ENCODE measurements around the gene ANO5.
A peak's percentile ranks its signal among the peaks of the same experiment; 100 is the strongest.

Gene ANO5

DNA sequence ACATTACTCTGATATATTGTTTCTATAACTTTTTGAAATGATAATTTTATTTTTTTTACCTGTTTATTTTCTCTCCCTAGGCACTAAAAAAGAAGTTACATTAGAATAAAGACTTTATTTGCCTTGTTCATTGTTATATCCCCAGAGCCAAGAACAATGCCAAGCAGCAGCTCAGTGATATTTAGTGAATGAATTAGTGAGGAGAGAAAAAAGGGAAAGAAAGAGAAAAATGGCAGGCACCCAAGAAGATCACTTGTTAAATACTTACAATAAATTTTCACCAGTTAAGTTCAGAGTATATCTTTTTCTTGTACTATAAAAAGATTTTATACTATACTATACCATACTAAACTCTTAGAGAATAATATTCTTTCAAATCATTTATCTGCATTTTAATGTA, 13.3 kb upstream of the ANO5 start:
- Histone ChIP-seq H3K4me1 (ENCODE audit: control insufficient read depth, insufficient read depth, low read length) (no peaks in the 10 kb centered on the region), H3K9ac (ENCODE audit: low read length) (no peak overlapping the region), H3K27me3 (replicated peaks; ENCODE audit: control insufficient read depth, insufficient read depth, low read length) (no peaks in the 10 kb centered on the region), H3K9me3 (ENCODE audit: control insufficient read depth, low read length) (no peaks in the 10 kb centered on the region), H3K36me3 (ENCODE audit: control insufficient read depth, insufficient read depth, low read length, severe bottlenecking) (no peaks in the 10 kb centered on the region), H3K4me3 (ENCODE audit: low read length) (no peak overlapping the region)
- no peak for DNase-seq (ENCODE audit: low read depth)

DNA sequence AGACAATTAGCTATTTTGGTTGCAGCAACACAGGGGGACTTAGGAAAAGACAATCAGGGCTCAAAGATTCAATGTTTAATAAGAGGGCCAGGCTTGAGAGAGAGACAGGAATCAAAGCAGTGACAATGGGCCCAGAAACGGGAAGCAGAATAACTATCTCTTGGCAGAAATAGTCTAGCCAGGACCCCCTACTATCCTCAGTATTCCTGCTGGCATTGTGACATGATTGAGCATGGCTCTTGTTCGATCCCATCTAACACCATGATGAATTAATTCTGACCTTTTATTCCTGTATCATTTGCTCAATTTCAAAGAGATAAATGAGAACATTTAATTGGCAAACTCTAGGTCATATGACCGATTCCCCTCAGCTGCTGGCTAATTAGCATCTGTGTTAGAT, 12.8 kb upstream of the ANO5 start:
- no peaks in the 10 kb centered on the region for H3K4me1 ChIP-seq (ENCODE audit: control insufficient read depth, insufficient read depth, low read length)
- H3K27me3 ChIP-seq (replicated peaks; ENCODE audit: control insufficient read depth, insufficient read depth, low read length), result no peaks in the 10 kb centered on the region
- H3K4me3 ChIP-seq (ENCODE audit: low read length), result no peak overlapping the region
- no peaks in the 10 kb centered on the region for H3K9me3 ChIP-seq (ENCODE audit: control insufficient read depth, low read length)
- H3K36me3 ChIP-seq (ENCODE audit: control insufficient read depth, insufficient read depth, low read length, severe bottlenecking), result no peaks in the 10 kb centered on the region
- no peak for DNase-seq (ENCODE audit: low read depth)
- no peak overlapping the region for H3K9ac ChIP-seq (ENCODE audit: low read length)

DNA sequence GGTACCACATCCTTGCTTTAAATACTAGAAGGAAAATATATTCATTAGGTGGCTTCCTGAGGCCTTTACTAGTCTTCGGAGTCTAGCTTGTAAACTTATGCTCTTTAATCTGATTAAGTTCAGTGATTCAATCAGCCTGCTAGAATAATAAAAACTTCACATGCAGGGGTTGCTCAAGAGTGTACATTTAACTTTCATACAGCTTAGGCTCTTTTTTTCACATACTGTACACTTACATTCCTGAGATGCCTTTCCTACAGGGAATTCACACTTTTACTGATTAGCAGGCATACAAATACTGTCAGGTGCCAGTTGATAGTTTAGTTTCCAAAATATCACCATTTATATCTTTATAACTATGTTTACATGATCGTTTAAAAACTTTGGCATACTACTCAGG, 3.2 kb upstream of the ANO5 start:
- H3K4me1 ChIP-seq (ENCODE audit: control insufficient read depth, insufficient read depth, low read length), result peaks cover 11% of the 10 kb centered on the region
- no peak for DNase-seq (ENCODE audit: low read depth)
- no peak overlapping the region for H3K9ac ChIP-seq (ENCODE audit: low read length)
- H3K27me3 ChIP-seq (replicated peaks; ENCODE audit: control insufficient read depth, insufficient read depth, low read length), result peaks cover 26% of the 10 kb centered on the region
- H3K4me3 ChIP-seq (ENCODE audit: low read length), result no peak overlapping the region
- H3K9me3 ChIP-seq (ENCODE audit: control insufficient read depth, low read length), result no peaks in the 10 kb centered on the region
- no peaks in the 10 kb centered on the region for H3K36me3 ChIP-seq (ENCODE audit: control insufficient read depth, insufficient read depth, low read length, severe bottlenecking)

DNA sequence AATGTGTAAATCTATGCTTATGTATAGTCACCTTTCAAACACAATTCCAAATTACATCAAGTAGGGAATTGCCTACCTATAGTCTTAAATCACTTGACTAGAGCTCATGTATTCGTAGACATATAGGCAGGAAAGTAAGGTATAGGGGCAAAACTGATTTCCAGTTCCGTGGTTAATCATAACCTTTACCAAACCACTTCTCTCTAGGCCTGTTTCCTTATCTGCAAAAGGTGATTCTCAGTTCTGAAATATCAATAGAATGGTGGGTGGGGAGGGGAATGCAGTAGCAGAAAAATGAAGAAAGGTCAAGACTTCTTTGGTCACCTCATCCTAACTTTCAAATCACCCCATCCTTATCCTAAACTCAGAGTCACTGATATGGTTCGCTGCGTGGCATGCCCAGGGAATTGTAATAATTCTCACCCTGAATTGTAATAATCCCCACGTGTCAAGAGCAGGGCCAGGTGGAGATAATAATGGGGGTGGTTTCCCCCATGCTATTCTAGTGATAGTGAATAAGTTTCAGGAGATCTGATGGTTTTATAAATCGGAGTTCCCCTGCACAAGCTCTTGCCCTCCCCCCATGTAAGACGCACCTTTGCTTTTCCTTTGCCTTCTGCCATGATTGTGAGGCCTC, 1.9 kb upstream of the ANO5 start:
- H3K4me3 ChIP-seq (ENCODE audit: low read length), result no peak overlapping the region
- H3K9ac ChIP-seq (ENCODE audit: low read length), result no peak overlapping the region
- peaks cover 35% of the 10 kb centered on the region for H3K27me3 ChIP-seq (replicated peaks; ENCODE audit: control insufficient read depth, insufficient read depth, low read length)
- H3K36me3 ChIP-seq (ENCODE audit: control insufficient read depth, insufficient read depth, low read length, severe bottlenecking), result no peaks in the 10 kb centered on the region
- H3K4me1 ChIP-seq (ENCODE audit: control insufficient read depth, insufficient read depth, low read length), result peaks cover 11% of the 10 kb centered on the region
- no peaks in the 10 kb centered on the region for H3K9me3 ChIP-seq (ENCODE audit: control insufficient read depth, low read length)
- DNase-seq (ENCODE audit: low read depth), result no peak

DNA sequence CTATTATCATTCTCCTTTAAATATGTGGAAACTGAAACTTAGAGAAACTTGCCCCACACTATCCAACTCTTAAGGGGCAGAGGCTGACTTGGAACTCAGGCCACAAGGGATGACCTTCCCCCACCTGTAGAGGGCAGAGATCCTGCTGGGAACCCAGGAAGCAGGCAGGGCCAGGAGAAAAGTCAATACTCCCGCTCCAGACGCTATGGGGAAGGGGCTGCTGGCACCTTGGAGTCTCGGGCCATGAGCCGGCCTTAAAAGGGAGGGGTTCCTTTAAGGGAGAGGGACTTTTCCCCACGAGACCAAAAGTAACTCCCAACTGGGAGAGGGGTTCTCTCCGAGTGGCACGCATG, 620 bp upstream of the ANO5 start:
- Histone ChIP-seq H3K36me3 (ENCODE audit: control insufficient read depth, insufficient read depth, low read length, severe bottlenecking) (no peaks in the 10 kb centered on the region), H3K4me1 (ENCODE audit: control insufficient read depth, insufficient read depth, low read length) (peaks cover 11% of the 10 kb centered on the region), H3K4me3 (ENCODE audit: low read length) (peak overlapping the region; percentile 75), H3K9ac (ENCODE audit: low read length) (no peak overlapping the region), H3K9me3 (ENCODE audit: control insufficient read depth, low read length) (no peaks in the 10 kb centered on the region), H3K27me3 (replicated peaks; ENCODE audit: control insufficient read depth, insufficient read depth, low read length) (peaks cover 37% of the 10 kb centered on the region)
- DNase-seq (ENCODE audit: low read depth), result no peak

DNA sequence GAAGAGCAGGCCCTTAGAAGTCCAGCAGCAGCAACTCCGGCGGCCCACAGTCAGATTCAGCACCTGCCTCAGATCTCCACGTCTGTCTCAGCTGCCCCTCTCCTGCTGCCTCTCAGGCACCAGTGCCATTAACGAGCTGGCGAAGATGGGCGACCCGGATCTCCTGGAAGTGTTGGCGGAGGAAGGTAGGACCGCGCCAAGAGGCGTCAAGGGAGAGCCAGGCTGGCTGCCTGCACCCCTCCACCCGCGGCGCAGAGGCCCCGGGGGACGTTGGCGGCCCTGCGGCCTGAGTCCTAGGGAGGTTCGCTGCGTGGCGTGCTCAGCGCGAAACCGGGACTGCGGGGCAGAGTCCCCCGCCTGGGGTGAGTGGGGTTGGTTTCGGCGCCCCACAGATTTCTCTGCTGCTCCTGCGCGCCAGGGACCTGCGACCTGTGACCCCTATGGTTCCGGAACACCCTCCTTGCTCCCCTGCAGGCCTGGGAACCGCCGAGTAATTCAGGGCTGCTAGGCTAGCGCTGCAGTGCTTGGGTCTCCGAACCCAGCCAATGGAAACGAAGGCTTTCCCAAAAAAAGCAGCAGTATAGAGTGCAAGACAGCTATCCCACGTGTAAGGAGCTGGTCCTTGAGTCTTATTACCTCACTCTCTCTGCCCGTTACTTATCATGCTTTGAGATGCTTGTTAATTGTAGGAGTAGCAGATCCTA, 615 bp downstream of the ANO5 start:
- Histone ChIP-seq H3K9ac (ENCODE audit: low read length) (no peak overlapping the region), H3K4me1 (ENCODE audit: control insufficient read depth, insufficient read depth, low read length) (peaks cover 11% of the 10 kb centered on the region), H3K36me3 (ENCODE audit: control insufficient read depth, insufficient read depth, low read length, severe bottlenecking) (no peaks in the 10 kb centered on the region), H3K27me3 (replicated peaks; ENCODE audit: control insufficient read depth, insufficient read depth, low read length) (peaks cover 43% of the 10 kb centered on the region), H3K9me3 (ENCODE audit: control insufficient read depth, low read length) (no peaks in the 10 kb centered on the region), H3K4me3 (ENCODE audit: low read length) (peak overlapping the region; percentile 75)
- DNase-seq (ENCODE audit: low read depth), result peak; percentile 3

DNA sequence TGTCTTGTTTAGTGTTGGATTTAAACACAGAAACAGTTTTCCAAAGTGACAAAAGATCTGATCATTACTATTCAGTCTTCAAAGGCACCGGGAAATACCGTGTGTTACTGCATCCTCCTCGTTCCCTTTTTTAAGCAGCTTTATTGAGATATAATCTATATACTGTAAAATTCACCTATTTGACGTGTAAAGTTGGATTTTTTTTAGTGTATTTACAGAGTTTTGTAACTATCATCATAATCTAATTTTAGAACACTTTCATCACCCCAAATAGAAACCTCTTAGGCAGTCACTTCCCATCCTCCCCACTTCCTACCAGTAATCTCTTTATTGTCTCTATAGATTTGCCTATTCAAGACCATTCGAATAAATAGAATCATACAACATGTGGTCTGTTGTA, 1.4 kb downstream of the ANO5 start:
- peaks cover 47% of the 10 kb centered on the region for H3K27me3 ChIP-seq (replicated peaks; ENCODE audit: control insufficient read depth, insufficient read depth, low read length)
- no peak overlapping the region for H3K9ac ChIP-seq (ENCODE audit: low read length)
- no peaks in the 10 kb centered on the region for H3K36me3 ChIP-seq (ENCODE audit: control insufficient read depth, insufficient read depth, low read length, severe bottlenecking)
- DNase-seq (ENCODE audit: low read depth), result no peak
- H3K9me3 ChIP-seq (ENCODE audit: control insufficient read depth, low read length), result no peaks in the 10 kb centered on the region
- H3K4me1 ChIP-seq (ENCODE audit: control insufficient read depth, insufficient read depth, low read length), result peaks cover 11% of the 10 kb centered on the region
- H3K4me3 ChIP-seq (ENCODE audit: low read length), result no peak overlapping the region

DNA sequence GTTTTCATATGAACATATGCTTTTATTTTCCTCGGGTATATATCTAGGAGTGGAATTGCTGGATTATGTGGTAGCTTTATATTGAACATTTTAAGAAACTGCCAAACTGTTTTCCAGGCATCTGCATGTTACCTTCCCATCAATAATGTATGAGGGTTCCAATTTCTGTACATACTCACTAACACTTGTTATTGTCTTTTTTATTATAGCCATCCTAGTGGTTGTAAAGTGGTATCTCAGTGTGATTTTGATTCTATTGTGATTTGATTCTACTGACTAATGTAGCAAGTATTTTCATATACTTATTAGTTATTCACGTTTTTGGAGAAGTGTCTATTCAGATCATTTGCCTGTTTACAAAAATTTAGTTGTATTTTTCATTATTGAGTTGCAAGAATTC, 2.0 kb downstream of the ANO5 start:
- Histone ChIP-seq H3K9me3 (ENCODE audit: control insufficient read depth, low read length) (no peaks in the 10 kb centered on the region), H3K9ac (ENCODE audit: low read length) (no peak overlapping the region), H3K27me3 (replicated peaks; ENCODE audit: control insufficient read depth, insufficient read depth, low read length) (peaks cover 47% of the 10 kb centered on the region), H3K4me3 (ENCODE audit: low read length) (no peak overlapping the region), H3K36me3 (ENCODE audit: control insufficient read depth, insufficient read depth, low read length, severe bottlenecking) (no peaks in the 10 kb centered on the region), H3K4me1 (ENCODE audit: control insufficient read depth, insufficient read depth, low read length) (peaks cover 11% of the 10 kb centered on the region)
- DNase-seq (ENCODE audit: low read depth), result no peak

DNA sequence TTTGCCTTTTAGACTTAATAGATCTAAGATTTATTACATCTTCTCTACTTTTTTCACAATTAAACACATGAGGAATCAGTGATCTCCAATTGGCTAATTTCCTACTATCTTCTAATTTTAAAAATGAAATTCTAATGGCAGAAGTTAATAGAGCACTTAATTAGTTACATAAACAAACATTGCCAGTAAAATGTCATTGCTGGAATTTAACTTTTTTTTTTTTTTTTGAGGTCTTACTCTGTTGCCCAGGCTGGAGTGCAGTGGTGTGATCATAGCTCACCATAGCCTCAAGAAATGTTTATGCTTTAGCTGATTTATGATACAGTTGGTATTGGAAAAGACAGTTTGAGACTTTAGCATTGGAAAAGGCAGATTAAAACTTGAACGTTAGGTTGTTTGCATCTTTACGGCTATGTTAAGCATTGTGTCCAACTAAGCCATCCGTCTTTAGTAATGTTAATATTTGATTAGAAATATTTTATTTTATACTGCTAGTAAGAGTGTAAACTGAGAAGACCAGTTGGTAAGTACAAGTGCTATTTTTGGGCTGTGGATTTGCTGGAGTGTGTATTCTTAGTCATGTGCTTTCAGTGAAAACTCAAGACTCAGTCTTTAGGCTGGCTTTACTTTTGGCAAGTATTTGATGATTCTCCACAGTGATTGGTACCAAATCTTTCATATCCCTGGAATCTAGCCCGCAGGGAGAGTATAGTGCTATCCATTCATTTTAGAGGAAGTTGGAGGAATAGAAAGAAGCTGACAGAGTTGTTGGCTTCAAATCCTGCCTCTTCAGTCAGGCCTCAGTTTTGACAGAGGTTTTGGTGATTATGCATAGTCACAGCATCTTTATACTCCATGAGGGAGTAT, 4.5 kb downstream of the ANO5 start:
- DNase-seq (ENCODE audit: low read depth), result no peak
- Histone ChIP-seq H3K27me3 (replicated peaks; ENCODE audit: control insufficient read depth, insufficient read depth, low read length) (peaks cover 40% of the 10 kb centered on the region), H3K9me3 (ENCODE audit: control insufficient read depth, low read length) (no peaks in the 10 kb centered on the region), H3K36me3 (ENCODE audit: control insufficient read depth, insufficient read depth, low read length, severe bottlenecking) (no peaks in the 10 kb centered on the region), H3K9ac (ENCODE audit: low read length) (no peak overlapping the region), H3K4me3 (ENCODE audit: low read length) (no peak overlapping the region), H3K4me1 (ENCODE audit: control insufficient read depth, insufficient read depth, low read length) (peaks cover 9% of the 10 kb centered on the region)

DNA sequence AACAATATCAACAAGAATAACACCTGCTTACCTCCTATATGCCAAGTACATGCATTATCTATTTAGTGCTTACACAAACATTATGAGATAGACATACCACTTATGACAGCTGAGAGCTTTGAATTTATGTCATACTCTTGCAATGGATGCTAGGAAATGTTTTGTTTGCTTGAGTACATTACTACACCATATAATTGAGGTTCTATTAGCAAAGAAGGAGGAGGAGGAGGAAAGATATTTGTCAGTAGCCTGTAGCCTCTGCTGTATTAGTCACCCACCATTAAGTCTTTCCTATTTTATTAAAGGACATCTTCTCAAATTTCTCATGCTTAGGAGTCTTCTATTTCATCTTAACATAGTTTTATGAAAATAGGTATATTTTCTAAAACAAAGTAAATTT, 6.4 kb downstream of the ANO5 start:
- no peaks in the 10 kb centered on the region for H3K36me3 ChIP-seq (ENCODE audit: control insufficient read depth, insufficient read depth, low read length, severe bottlenecking)
- H3K27me3 ChIP-seq (replicated peaks; ENCODE audit: control insufficient read depth, insufficient read depth, low read length), result peaks cover 25% of the 10 kb centered on the region
- no peak for DNase-seq (ENCODE audit: low read depth)
- no peak overlapping the region for H3K4me3 ChIP-seq (ENCODE audit: low read length)
- no peaks in the 10 kb centered on the region for H3K9me3 ChIP-seq (ENCODE audit: control insufficient read depth, low read length)
- no peaks in the 10 kb centered on the region for H3K4me1 ChIP-seq (ENCODE audit: control insufficient read depth, insufficient read depth, low read length)
- no peak overlapping the region for H3K9ac ChIP-seq (ENCODE audit: low read length)

DNA sequence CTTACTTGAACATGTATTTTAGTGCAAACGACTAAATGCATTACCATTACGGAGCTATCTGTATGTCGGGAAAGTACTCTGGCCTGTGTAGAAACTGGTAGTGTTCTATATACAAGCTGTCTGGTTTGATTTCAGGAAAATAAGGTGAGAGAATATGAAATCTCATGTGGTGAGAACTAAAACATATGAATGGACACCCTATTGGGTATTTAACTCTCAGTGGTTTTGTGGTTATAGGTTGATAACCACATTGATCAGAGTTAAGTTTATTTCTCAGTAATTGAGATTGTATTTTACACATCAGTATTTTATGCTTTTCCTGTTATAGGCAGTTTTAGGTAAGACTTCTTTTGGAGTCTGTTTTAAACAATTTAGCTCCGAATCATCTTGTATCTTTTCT, 10.4 kb downstream of the ANO5 start:
- no peak overlapping the region for H3K4me3 ChIP-seq (ENCODE audit: low read length)
- H3K4me1 ChIP-seq (ENCODE audit: control insufficient read depth, insufficient read depth, low read length), result no peaks in the 10 kb centered on the region
- H3K27me3 ChIP-seq (replicated peaks; ENCODE audit: control insufficient read depth, insufficient read depth, low read length), result peaks cover 4% of the 10 kb centered on the region
- H3K36me3 ChIP-seq (ENCODE audit: control insufficient read depth, insufficient read depth, low read length, severe bottlenecking), result no peaks in the 10 kb centered on the region
- no peak for DNase-seq (ENCODE audit: low read depth)
- H3K9ac ChIP-seq (ENCODE audit: low read length), result no peak overlapping the region
- H3K9me3 ChIP-seq (ENCODE audit: control insufficient read depth, low read length), result no peaks in the 10 kb centered on the region
